Dendritic cell treated with granulocyte-macrophage colony-stimulating factor and Interleukin-4, amounts not matched to agents 40 ng/mL and 50 ng/mL, for 4 days (primary cell): ENCODE results near the gene MRPL43.

Experiments used
- H3K27ac Mint-ChIP-seq: one replicate; pipeline ENCODE4 v1.8.0; 2022; ENCODE audit warnings: mild to moderate bottlenecking, mixed read lengths
- H3K27me3 Mint-ChIP-seq: one replicate; pipeline ENCODE4 v1.8.0; 2022; ENCODE audit warnings: mild to moderate bottlenecking, mixed read lengths
- H3K36me3 Mint-ChIP-seq: one replicate; pipeline ENCODE4 v1.8.0; 2022; ENCODE audit warnings: low read depth, mixed read lengths
- H3K4me1 Mint-ChIP-seq: one replicate; pipeline ENCODE4 v1.8.0; 2022; ENCODE audit warnings: low read depth, mixed read lengths
- H3K4me3 Mint-ChIP-seq: one replicate; pipeline ENCODE4 v1.8.0; 2022; ENCODE audit warnings: mild to moderate bottlenecking, moderate library complexity, mixed read lengths
- H3K9me3 Mint-ChIP-seq: one replicate; pipeline ENCODE4 v1.8.0; 2022; ENCODE audit warnings: mixed read lengths
- intact Hi-C: fragments of 100-400 bp; cut with micrococcal nuclease; formaldehyde crosslinking; loops from one replicate; pipeline ENCODE4 v1.15.0; 2022

Gene MRPL43

GRCh38 chr10:100993986-100994708, 6.8 kb upstream of the MRPL43 start:
- intact Hi-C loops, result no loop called here
- Mint-ChIP-seq H3K4me1 (peaks cover 29% of the 10 kb centered on the region), H3K4me3 (no peak overlapping the region)

GRCh38 chr10:100989088-100989487, 1.8 kb upstream of the MRPL43 start:
- Mint-ChIP-seq H3K4me3 (no peak overlapping the region), H3K9me3 (no peaks in the 10 kb centered on the region), H3K36me3 (peaks cover 64% of the 10 kb centered on the region), H3K27ac (no peak overlapping the region), H3K4me1 (peaks cover 17% of the 10 kb centered on the region), H3K27me3 (no peaks in the 10 kb centered on the region)
- intact Hi-C loops, result no loop called here

More at GRCh38 chr10:100993986-100994708, 6.8 kb upstream of the MRPL43 start:
- Mint-ChIP-seq H3K36me3 (peaks cover 50% of the 10 kb centered on the region), H3K27me3 (no peaks in the 10 kb centered on the region), H3K27ac (peak overlapping the region; percentile 4), H3K9me3 (no peaks in the 10 kb centered on the region)

- no peak overlapping the region for H3K27ac Mint-ChIP-seq
- peaks cover 65% of the 10 kb centered on the region for H3K36me3 Mint-ChIP-seq
- H3K4me1 Mint-ChIP-seq, result peaks cover 17% of the 10 kb centered on the region
Measured at GRCh38 chr10:100988166-100988565, 869 bp upstream of the MRPL43 start.

DNA sequence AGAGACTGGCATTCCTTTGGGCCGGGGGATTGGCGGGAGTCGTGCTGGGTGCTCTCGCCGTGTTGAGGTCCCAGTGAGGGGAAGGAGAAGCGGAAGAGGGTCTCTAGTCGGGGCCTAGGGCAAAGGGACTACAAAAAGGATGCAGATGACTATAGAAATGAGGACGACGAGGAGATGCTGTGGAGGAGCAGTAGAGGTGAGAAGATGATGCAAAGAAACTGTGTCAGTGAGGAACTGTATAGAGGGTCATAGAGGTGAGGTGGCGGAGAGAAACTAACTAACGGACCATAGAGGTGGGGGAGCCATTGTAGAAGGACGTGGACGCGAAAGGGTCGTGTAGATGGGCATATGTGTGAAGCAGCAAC, 370 bp upstream of the MRPL43 start:
- Mint-ChIP-seq H3K4me1 (peaks cover 17% of the 10 kb centered on the region), H3K27me3 (no peaks in the 10 kb centered on the region), H3K4me3 (peak overlapping the region; percentile 88), H3K9me3 (no peaks in the 10 kb centered on the region), H3K27ac (peak overlapping the region; percentile 81), H3K36me3 (peaks cover 65% of the 10 kb centered on the region)
- intact Hi-C loops, result no loop called here

More at GRCh38 chr10:100988166-100988565, 869 bp upstream of the MRPL43 start:
- Mint-ChIP-seq H3K9me3 (no peaks in the 10 kb centered on the region), H3K27me3 (no peaks in the 10 kb centered on the region), H3K4me3 (peak overlapping the region; percentile 88)
- intact Hi-C loops, result no loop called here

- peaks cover 72% of the 10 kb centered on the region for H3K36me3 Mint-ChIP-seq
- H3K27ac Mint-ChIP-seq, result peak overlapping the region; percentile 81
Measured at GRCh38 chr10:100986623-100986951, 710 bp downstream of the MRPL43 start.

GRCh38 chr10:100985336-100985735, 2.0 kb downstream of the MRPL43 start:
- H3K4me1 Mint-ChIP-seq, result peaks cover 17% of the 10 kb centered on the region
- no peak overlapping the region for H3K4me3 Mint-ChIP-seq
- H3K27ac Mint-ChIP-seq, result no peak overlapping the region
- no peaks in the 10 kb centered on the region for H3K9me3 Mint-ChIP-seq
- peaks cover 72% of the 10 kb centered on the region for H3K36me3 Mint-ChIP-seq
- no peaks in the 10 kb centered on the region for H3K27me3 Mint-ChIP-seq
- intact Hi-C loops, result no loop called here

More at GRCh38 chr10:100986623-100986951, 710 bp downstream of the MRPL43 start:
- Mint-ChIP-seq H3K9me3 (no peaks in the 10 kb centered on the region), H3K27me3 (no peaks in the 10 kb centered on the region), H3K4me3 (peak overlapping the region; percentile 88), H3K4me1 (peaks cover 17% of the 10 kb centered on the region)
- intact Hi-C loops, result no loop called here

DNA sequence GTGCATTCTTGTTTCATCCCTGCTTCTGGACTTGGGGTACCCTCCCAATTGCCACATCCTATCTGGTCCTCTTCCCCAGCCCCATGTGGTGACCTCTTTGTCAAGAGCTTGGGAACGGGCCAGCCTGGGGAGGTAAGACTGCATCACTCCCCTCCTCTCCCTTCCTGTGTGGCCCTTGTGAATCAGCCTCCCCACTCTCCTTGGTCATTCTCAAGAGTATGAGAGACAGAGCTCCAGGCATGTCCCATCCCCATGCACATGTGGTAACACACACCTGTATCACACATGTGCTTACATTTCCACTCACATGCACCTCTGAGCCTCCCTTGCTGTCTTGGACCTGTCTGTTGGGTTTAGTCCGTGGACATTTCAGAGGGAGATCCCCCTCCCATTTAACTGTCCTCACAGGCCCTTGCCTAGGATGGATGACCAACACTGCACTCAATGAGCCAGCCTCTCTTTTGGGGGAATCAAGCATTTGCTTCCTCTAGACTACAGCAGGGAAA, 2.6 kb downstream of the MRPL43 start:
- Mint-ChIP-seq H3K27ac (no peak overlapping the region), H3K27me3 (no peaks in the 10 kb centered on the region), H3K4me1 (peaks cover 16% of the 10 kb centered on the region)

GRCh38 chr10:100983868-100984671, 3.2 kb downstream of the MRPL43 start:
- intact Hi-C loops, result no loop called here
- H3K9me3 Mint-ChIP-seq, result no peaks in the 10 kb centered on the region
- H3K27me3 Mint-ChIP-seq, result no peaks in the 10 kb centered on the region
- no peak overlapping the region for H3K4me3 Mint-ChIP-seq
- peaks cover 11% of the 10 kb centered on the region for H3K4me1 Mint-ChIP-seq
- no peak overlapping the region for H3K27ac Mint-ChIP-seq
- H3K36me3 Mint-ChIP-seq, result peaks cover 74% of the 10 kb centered on the region

More for the DNA sequence above, 2.6 kb downstream of the MRPL43 start:
- H3K36me3 Mint-ChIP-seq, result peaks cover 75% of the 10 kb centered on the region
- no peak overlapping the region for H3K4me3 Mint-ChIP-seq
- no peaks in the 10 kb centered on the region for H3K9me3 Mint-ChIP-seq
- intact Hi-C loops, result no loop called here

- no peak overlapping the region for H3K27ac Mint-ChIP-seq
- H3K9me3 Mint-ChIP-seq, result no peaks in the 10 kb centered on the region
- peaks cover 80% of the 10 kb centered on the region for H3K36me3 Mint-ChIP-seq
- intact Hi-C loops, result no loop called here
- H3K27me3 Mint-ChIP-seq, result no peaks in the 10 kb centered on the region
- peaks cover 11% of the 10 kb centered on the region for H3K4me1 Mint-ChIP-seq
- H3K4me3 Mint-ChIP-seq, result no peak overlapping the region
Measured at GRCh38 chr10:100982916-100983830, 4.1 kb downstream of the MRPL43 start.

DNA sequence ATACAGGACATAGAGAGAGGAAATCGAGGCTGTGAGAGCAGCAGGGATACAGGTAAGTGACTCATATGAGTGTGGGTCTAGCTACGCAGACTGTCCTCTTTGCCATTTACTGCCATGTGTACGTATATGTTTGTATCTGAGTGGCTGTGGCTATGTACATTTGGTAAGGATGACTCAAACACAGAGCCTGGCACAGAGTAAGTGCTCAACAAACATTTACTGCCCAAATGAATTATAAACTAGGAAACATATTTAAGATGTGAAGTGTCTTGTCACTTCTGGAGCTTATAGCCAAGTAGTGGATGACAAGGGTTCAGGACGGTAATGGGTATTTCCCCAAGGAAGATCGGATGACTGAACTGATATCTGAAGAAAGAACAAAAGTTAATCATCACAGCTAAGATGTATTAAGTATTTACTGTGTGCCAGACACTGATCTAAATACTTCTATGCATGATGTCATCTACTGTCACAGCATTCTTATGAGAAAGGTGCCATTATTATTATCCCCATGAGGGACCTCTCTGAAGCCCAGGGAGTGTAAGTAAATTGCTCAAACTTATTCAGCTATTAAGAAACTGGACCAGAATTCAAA, 6.0 kb downstream of the MRPL43 start:
- H3K27ac Mint-ChIP-seq, result no peak overlapping the region
- intact Hi-C loops, result no loop called here

GRCh38 chr10:100980711-100981110, 6.6 kb downstream of the MRPL43 start:
- Mint-ChIP-seq H3K4me1 (no peaks in the 10 kb centered on the region), H3K27me3 (peaks cover 5% of the 10 kb centered on the region), H3K36me3 (peaks cover 69% of the 10 kb centered on the region), H3K27ac (no peak overlapping the region), H3K9me3 (no peaks in the 10 kb centered on the region), H3K4me3 (no peak overlapping the region)
- intact Hi-C loops, result no loop called here

More for the DNA sequence above, 6.0 kb downstream of the MRPL43 start:
- no peak overlapping the region for H3K4me3 Mint-ChIP-seq
- peaks cover 5% of the 10 kb centered on the region for H3K27me3 Mint-ChIP-seq
- no peaks in the 10 kb centered on the region for H3K4me1 Mint-ChIP-seq
- no peaks in the 10 kb centered on the region for H3K9me3 Mint-ChIP-seq
- peaks cover 71% of the 10 kb centered on the region for H3K36me3 Mint-ChIP-seq

GRCh38 chr10:100980311-100980710, 7.0 kb downstream of the MRPL43 start:
- Mint-ChIP-seq H3K27me3 (peaks cover 5% of the 10 kb centered on the region), H3K4me1 (no peaks in the 10 kb centered on the region), H3K9me3 (no peaks in the 10 kb centered on the region), H3K27ac (no peak overlapping the region), H3K4me3 (no peak overlapping the region), H3K36me3 (peaks cover 65% of the 10 kb centered on the region)
- intact Hi-C loops, result no loop called here

GRCh38 chr10:100979791-100980272, 7.5 kb downstream of the MRPL43 start:
- Mint-ChIP-seq H3K9me3 (no peaks in the 10 kb centered on the region), H3K27ac (no peak overlapping the region)
- intact Hi-C loops, result no loop called here

More at GRCh38 chr10:100979791-100980272, 7.5 kb downstream of the MRPL43 start:
- peaks cover 5% of the 10 kb centered on the region for H3K27me3 Mint-ChIP-seq
- H3K4me3 Mint-ChIP-seq, result no peak overlapping the region
- H3K36me3 Mint-ChIP-seq, result peaks cover 63% of the 10 kb centered on the region
- H3K4me1 Mint-ChIP-seq, result no peaks in the 10 kb centered on the region
